ENCODE results near the gene CFAP45.

Gene CFAP45

DNA sequence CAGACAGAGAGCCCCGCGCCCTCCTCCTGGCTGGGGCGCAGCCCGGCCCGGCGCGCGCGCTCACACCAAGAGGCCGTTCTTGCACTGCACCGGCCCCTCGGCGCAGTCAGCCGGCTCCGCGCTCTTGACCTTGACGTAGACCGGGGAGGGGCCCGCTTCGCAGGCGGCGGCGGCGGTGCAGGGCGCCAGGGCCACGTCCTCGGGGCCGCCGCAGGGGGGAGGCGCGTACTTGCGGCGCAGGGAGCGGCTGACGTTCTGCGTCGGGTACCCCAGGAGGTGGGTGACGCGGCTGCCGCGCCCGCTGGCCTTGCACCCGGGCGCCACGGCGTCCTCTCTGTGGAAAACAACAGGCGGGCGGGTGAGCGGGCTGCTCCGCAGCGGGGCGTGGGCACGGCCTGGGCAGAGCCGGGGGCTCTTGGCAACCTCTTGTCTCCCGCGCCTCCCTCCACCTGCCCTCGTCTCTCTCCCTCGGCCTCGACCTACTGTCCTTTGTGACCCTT is 45.2 kb downstream of the CFAP45 start:
- peak in 53 of 56 donors; percentile 8 to 86 (median 56) for DNase-seq

DNA sequence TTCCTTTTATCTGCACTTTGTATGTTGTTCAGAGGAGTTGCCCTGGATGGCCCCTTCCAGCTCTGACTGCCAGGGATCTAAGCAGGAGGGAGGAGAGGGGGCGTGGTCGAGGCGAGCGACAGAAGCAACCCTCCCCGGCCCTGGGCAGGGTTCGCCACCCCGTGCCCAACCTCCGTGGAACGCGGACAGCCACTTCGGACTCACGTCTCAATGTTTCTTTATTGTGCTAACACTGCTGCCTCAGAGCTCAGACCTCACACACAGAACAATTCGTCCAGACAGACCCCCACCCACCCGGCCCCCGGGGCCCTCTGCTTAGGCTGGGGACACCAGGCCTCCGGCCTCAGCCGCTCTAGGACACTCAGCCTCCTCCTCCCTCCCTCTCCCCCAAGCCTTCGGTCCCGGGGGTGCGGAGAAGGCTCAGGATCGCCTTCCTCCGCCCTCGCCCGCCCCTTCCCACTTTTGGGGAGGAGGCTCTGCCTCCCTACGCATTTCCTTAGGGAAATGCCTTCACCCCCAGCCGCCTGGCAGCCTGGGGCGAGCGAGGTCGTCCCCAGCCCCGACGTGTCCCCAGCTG is 45.8 kb downstream of the CFAP45 start:
- peak in 43 of 56 donors; percentile 12 to 74 (median 48) for DNase-seq

DNA sequence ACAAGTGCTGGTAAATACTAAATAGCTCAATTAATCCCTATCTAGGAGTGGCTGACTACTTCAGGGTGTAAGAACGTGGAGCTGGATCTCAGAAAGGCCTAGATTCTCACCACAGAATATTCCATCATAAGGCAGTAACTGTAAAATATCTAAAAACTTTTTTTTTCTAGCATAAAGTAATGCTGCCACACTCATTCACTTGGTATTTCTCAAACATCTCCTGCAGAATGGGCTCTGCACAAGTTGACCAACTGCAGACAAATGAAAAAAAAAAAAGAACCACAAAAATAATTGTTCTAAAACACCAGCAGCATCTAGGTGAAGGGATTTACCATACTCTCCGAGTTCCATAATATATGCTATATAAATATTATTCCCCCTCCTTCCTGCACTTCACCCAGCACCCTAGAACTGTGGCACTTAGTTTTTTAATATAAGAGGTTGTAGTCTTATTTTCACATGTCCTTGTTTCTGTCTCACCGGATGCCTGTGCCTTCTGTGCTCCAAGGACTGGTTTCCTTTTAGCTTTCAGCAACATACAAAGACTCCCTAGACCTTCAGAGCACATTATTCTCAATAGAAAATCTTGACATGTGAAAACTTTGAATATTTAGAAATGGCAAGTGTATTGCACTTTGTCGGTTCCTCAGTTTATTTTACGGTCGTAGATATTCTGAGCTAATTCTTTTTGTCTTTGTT is 46.4 kb downstream of the CFAP45 start:
- DNase-seq: no peak

DNA sequence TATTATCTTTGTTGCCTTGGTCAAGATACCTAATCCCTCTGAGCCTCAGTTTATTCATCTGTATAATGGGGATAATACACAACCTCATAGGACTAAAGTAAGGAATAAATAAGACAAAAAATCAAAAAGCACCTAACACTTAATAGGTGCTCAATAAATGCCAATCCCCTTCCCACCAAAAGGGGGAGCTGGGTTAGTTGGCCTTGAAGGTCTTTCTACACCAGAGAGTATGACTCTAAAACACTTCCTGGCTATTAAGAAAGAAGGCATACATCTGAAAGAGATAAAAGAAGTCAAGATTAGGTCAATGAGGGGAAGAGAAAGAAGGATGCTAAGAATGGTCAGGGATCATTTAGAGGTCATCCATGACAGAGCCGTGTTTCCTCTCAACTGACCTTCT is 48.6 kb downstream of the CFAP45 start:
- DNase-seq: no peak

DNA sequence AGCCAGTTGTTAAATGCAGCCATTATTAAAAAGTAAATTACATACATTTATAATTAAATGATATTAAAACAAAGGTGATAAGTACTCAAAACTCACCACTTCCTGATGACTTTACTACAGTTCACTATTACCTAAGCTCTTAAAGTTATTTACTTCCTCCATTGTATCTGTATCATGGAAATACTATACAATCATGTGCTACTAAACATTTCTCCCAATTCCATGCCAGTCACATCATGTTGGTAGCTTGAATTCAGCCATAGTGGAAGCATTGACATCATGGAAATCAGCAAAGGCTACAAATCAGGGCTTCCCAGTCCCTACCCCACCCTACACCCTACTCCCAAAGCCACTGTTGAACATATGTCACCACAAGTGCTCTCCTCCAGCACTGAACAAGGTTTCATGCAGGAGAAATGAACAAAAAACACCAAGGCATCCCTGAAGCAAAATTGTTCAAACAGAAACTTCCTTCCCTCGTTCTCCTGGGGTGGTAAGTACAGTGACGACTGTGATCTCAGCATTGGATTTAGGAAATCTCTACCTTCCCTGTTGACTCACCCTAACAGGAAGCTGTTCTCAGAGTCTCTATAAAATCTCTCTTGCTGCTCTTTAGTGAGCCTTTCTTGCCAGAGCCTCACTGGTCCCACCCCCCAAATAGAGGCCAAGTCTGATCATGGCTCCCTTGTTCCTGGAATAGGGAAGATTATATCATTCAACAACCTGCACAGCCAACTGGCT is 50.2 kb downstream of the CFAP45 start:
- DNase-seq: no peak

DNA sequence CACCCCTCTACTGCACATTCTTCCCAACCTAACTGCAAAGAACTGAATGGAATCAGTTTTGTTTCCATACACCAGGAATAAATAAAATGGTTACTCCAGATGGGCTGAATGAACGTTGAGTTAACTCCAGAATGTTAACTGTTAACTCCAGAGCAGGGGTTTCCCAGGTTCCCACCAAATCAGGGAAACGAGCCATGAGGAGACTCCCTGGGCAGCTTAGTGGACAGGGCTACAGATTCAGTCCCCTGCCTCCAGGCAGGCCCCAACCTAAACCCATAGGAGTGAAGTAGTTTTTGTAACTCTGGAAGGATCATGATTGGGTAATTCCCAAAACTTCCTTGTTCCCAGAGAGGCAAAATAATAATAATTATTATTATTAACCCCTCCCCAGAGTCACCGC is 51.6 kb downstream of the CFAP45 start:
- DNase-seq: no peak

DNA sequence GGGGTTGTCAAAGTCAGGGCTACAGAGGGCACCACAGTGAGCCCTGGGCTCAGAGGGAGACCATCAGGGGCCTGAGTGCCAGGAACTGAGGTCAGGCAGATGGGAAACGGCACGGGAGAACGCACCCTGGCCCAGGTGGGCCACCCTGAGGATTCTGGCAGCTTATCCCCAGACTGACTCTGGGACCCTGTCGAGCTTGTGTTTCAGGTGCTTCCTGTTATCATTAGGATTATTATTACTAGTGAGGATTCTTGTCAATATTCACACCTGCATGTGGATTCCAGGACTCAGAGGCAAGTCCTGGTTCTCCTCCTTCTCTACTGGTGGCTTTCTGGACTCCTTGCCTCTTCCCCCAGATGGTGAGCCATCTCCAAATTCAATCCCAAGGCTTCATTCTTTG is 52.7 kb downstream of the CFAP45 start:
- DNase-seq: no peak

DNA sequence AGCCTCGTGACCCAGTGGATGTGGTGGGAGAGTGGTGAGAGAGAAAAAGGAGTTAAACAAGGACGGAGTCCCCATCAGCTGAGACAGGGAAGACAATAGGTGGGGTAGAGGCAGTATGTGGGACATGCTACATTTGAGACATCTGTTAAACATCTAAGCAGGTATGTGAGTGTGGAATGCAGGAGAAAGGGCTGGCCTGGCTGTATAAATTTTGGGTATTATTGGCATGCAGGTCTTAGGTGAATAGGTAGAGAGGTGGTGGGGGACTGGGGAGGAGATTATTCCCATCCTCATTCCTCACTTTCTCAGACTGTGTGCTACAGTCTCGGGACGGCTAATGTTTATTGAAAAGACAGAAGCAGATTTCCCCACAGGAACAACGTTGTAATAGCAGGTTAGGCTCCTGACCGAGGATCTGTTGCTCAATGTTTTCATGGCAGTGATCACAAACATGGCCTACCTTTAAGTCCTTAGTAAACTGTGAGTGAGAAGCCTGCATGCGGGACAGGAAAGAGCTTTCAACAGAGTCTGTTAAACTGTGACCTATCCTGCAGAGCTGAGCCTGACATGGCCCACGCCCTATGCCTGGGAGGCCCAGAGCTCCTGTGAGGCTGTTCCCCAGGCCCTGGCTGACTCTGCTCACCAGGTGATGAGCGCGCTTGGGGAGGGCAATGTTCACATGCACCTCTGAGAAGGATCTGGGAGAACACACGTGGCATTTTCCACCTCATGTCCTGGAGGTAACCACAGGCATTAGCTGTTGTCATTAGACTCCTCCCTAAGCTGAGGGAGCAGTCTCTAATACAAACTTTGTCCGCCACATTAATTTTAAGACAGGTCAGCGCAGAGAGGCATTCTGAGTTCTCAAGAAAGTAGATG is 54.0 kb downstream of the CFAP45 start:
- DNase-seq: no peak

DNA sequence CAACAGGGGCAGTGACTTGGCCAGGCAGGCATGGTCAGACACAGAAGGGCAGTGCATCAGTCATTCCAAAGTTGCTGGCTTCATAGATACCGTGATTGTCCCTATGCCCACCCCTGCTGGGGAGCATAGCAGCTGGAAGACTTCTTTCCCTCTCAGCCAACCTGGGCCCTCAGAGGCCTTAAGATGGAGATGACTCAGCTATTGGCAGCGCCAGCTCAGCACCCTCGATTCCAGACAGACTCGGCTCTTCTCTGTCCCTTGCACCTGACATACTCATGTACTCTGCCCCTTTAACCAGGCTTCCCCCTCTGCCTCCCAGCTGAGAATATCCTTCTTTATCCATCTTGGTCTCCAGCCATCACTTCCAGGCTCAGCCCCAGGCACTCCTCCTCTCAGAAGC is 56.5 kb downstream of the CFAP45 start:
- no peak for DNase-seq

DNA sequence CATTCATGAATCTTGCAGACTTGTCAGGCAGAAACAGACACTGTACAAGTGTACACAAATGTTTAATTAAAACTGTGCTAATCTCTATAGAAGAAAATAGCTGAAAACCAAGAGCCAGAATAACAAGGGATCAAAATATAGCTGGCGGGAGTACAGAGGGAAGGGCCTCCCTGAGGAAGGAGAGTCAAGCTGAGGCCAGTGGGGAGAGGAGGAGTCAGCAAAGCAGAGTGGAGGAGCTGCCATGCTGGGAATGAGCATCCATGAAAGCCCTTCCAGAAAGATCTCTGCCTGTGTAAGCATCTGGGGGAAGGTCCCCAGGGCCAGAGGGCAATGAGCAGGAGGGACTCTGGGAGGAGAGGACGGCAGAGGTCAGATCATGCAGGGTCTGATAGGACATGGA is 58.2 kb downstream of the CFAP45 start:
- no peak for DNase-seq

DNA sequence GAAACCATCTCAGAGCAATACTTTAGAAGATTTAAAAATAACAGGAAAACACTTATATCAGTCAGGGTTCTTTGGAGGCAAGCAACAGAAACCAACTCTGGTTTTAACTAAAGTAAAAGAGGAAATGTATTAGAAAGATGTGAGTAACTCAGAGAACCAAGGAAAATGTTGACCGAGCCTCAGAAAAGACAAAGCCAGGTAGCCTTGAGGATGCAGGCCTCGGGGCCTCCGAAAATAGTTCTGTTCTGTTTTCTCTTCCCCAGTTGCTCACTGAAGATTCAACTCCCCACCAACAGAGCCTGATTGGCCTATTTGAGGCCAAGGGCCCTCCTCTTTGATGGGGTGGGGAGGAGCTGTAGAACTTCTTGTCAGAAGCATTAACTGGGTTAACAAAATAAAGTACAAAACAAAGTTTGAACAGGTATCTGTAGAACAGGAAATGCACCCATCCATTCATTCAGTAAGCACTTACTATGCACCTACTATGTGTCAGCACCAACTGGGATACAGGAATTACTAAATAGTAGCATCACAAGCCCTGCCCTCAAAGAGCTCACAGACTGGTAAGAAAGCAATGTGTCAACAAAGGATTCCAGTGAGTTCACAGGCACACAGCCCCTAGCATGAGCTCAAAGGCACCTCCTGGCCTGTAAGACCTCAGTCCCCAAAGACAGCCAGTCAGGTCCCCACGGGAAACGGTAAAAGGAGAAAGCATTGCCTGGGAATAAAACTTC is 60.7 kb downstream of the CFAP45 start:
- DNase-seq: no peak

DNA sequence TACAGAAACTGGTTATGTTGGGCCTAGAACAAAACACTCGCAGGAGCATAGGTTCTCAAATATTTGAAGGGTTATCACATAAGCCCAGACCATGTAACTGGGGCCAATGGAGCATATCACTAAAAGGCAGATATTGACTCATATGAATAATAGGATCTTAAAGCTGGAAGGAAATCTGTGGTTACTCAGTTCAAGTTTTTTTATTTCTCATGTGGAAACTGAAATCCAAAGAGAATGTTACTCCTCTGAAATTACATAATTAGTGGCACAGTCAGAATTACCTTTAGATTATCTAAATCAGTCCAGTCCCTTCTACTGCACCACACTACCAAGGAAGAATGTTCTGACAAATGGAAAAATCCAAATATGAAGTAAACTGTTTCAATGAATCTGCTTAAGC is 61.2 kb downstream of the CFAP45 start:
- DNase-seq: no peak

DNA sequence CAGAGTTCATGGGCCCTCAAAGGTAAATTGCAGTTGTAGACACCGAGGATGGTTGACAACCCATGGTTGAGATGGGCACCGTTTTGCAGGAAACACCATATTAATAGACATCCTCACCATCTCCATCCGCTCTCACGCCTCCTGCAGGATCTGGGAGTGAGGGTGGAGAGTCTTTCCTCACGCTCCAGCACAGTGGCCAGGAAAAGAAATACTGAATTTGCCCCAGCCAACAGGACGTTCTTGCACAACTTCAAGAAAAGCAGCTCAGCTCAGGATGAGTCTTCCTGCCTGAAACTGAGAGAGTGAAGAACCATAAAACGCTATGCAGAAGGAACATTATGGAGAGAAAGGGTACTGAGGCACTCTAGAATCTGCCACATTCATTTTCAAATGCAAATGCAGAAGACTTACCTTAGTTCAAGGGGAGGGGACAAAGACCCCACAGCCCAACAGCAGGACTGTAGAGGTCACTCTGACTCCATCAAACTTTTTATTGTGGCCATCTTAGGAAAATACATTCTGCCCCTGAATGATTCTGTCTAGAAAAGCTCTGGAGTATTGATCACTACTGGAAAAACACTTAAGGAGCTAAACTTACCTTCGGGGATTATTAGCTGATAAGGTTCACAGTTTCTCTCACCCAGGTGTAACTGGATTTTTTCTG is 64.0 kb downstream of the CFAP45 start:
- no peak for DNase-seq

DNA sequence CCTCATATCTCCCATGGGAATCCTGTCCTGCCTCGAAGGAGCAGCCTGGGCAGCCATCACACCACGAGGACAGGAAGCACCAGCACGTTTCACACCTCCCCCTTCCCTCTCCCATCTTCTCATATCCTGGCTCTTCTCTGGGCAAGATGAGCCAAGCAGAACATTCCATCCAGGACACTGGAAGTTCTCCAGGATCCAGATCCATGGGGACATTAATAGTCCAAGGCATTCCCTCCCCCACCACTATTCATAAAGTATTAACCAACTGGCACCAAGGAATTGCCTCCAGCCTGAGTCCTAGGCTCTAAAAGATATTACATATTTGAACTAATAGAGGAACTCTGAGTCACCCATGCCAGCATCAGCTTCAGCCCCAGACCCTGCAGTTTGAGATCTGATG is 64.6 kb downstream of the CFAP45 start:
- no peak for DNase-seq

DNA sequence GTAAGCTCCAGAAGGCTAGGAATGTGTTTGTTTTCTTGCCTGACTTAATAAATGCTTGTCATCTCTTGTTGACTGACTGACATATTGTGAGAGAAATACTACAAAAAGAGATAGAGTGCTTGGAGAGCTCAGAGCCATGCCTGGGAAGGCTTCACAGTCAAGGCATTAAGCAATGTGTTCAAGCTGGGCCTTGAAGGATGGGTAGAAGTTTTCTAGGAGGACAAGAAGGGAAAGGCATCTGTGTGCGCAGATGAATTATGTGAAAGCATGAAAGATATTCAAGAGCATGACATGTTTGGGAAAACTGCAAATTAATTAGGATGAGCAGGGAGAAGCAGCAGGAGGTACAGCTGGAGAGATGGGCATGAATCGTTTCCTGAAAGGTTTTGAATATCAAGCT is 67.7 kb downstream of the CFAP45 start:
- DNase-seq: no peak

DNA sequence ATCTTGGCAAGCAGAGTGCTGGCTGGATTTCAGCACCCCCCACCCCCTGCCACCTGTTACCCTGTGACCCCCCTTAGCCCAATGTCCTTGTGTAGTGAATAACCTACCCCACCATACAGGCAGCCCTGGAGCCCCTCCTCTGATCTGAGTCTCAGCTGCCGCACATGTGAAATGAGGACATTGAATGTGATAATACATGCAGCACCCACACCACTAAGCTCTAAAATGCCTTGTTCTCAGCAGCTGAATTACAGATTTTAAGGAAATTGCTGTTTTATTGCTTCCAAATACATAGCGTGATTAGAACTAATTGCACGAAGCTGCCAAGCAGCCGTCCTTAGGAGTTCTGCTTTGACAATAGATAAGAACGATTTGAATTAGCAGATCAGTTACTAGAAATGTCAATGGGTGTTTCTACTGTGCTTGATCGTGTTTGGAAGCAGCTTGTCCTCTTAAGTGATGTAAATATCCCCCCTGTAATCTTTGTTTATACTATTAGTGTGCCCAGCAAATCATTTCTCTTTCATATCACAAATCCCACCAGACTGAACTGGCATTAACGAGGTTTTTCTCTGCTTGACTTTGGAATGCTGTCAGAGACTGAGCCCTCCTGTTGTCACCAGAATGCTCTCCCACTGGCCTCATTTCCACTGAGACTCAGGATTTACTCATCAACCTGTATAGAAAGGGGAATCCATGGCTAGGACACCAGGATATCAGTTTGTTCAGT is 68.4 kb downstream of the CFAP45 start:
- DNase-seq: peak in 2 of 56 donors; percentile 4 to 14

DNA sequence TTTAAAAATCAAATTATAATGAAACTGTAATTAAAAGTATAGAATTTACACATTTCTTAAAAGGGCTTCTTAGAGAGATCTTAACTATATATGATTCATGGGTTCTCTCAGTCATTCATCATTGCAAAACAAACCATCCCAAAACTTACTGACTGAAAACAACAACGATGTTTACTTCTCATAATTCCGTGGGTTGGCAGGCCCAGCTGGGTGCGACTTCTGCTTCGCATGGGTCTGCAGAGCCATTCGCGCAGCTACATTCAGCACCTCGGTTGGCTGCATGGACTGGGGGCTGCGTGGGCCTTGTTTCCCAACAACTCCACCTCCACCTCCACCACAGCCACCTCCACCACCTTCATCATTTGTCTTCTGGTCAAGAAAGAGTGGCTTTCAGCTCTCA is 69.2 kb downstream of the CFAP45 start:
- DNase-seq: no peak

DNA sequence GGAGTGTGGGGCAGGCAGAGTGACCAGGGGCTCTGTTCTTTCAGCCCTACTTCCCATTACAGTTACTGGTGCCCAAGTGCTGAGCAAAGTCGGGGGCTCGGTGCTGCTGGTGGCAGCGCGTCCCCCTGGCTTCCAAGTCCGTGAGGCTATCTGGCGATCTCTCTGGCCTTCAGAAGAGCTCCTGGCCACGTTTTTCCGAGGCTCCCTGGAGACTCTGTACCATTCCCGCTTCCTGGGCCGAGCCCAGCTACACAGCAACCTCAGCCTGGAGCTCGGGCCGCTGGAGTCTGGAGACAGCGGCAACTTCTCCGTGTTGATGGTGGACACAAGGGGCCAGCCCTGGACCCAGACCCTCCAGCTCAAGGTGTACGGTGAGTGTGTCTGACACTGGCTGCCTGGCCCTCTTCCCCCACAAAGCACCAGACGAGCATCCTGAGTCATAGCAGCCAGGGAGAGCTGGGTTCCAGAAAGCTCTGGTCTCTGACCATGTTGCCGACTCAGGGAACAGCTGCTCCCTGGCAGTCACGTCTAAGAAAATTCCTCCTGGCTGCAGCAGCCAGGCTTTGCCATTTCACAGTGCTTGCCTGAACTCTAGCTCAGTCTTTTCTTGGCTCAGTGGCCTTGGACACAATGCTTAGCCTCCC is 70.0 kb downstream of the CFAP45 start:
- DNase-seq: no peak

DNA sequence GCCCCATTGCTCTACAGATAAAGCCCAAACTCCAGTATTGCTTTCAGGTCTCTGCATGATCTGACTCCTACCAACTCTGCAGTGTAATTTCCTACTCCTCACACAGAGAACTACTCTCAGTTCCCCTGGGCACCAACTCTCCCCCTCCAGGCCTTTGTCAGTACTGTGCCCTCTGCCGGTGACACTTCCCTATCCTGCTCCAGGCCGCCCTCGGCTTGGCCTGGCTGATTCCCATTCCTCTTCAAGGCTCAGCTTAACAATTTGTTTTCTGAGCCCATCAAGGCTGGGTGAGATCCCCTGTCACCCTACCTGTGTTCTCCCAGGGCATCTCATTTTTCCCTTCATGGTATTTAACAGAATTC is 70.7 kb downstream of the CFAP45 start:
- DNase-seq: peak in 20 of 56 donors; percentile 3 to 37 (median 17)
